GM21717 (cell line): Measurements from ENCODE around the gene IL2RG.
A peak's percentile ranks its signal among the peaks of the same experiment; 100 is the strongest.

ENCODE experiments used
- ATAC-seq: cut with Tn5 transposase; IDR thresholded peaks from one replicate; pipeline ENCODE4 v1.9.1; 2021; ENCODE audit warnings: mild to moderate bottlenecking, moderate library complexity; ENCODE audit not compliant: unreplicated experiment

IL2RG gene

DNA sequence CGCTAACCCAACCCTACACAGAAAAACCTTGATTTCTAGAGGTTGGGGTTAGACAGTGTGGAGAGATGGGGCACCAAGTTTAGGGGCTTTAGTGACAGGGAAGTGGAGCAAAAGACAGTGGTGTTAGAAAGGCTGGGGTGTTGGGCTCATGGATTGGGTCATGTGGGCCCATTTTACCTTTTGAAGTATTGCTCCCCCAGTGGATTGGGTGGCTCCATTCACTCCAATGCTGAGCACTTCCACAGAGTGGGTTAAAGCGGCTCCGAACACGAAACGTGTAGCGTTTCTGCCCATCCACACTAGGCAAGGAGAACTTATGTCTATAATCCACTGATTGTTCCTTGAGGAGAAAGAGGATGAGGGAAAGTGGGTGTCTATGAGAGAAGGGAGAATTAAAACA is 2.3 kb downstream of the IL2RG start:
- ATAC-seq = no peak

DNA sequence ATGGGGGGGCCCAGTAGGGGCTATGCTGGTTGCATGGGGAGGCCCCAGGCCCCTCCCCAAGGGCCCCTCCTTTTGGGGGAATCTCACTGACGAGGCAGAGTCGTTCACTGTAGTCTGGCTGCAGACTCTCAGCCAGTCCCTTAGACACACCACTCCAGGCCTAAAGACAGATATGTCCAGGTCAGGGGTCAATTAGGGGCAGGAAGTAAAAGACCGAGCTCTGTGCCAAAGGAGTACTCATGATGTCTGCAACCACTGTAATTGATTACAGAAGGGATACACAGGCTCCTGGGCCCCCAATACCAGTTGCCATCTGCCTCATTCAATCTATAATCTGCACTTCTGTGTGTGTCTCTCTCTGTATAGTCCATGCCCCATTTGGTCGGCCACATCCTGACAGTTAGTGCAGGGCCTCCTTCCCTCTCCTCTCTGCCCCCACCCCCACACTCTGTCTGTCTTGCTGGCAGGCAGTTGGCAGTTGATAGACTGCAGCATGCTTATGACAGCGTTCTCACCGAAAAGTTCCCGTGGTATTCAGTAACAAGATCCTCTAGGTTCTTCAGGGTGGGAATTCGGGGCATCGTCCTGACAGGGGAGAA is 3.5 kb downstream of the IL2RG start:
- no peak for ATAC-seq

GRCh38 chrX:71107245-71107644 is 4.1 kb downstream of the IL2RG start:
- no peak for ATAC-seq

- ATAC-seq = no peak
These were observed 5.0 kb downstream of the IL2RG start, which contains the start of gene CXorf65 for GRCh38 chrX:71106427-71106826. Gene CXorf65 (minus strand): TSS chrX:71106740. CDS start chrX:71106556, 184 bp downstream.

- ATAC-seq = no peak
These were observed 5.7 kb downstream of the IL2RG start for GRCh38 chrX:71105628-71106027.

GRCh38 chrX:71103110-71103983 is 8.0 kb downstream of the IL2RG start:
- no peak for ATAC-seq

GRCh38 chrX:71102292-71102691 is 9.1 kb downstream of the IL2RG start:
- no peak for ATAC-seq

- ATAC-seq = no peak
These were observed 10.5 kb downstream of the IL2RG start for GRCh38 chrX:71100581-71101505.

- no peak for ATAC-seq
These were observed 11.6 kb downstream of the IL2RG start for GRCh38 chrX:71099736-71100135.

DNA sequence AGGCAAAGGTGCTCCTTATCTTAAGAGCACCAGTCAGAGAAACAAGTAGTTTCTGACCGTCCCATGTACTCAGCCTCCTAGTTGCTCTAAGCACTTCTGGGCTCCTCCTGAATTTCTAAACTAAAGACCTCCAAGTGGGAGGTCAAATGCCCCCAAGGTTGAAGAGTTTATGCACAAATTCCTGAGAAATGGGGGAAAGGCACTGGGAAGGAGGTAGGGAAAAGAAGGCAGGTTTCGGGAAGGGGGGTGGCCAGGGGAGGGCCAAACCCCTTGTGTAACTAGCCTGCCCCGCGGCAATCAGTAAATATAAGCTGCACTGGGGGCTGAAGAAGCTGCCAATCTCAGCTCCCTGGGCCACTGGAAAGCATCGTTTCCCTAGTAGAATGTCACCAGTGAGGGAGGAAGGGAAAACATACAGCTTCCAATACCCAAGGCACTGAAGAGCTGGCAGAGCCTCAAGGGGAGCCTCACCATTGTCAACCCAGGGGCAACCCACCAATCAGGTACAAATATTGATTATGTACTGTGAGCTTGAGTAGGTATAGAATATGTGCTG is 12.3 kb downstream of the IL2RG start:
- ATAC-seq = no peak

DNA sequence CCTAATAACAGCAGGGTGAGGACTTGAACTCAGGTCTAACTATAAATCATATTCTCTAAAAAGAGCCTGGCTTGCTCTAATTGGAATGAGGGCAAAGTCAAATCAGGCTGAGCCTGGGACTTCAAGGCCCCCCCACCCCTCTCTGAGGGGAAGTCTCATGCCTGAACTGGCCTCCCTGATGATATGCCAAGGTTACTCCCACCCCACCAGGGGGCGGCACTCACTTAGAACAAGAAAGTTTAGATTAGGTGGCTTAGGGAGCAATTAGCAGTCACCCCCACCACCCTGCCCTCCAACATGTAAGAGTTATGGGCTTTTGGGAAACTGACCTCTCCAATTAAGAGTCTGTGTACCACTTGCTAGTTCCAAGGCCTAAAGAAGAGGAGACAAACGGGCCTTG is 13.1 kb downstream of the IL2RG start:
- ATAC-seq = peak; percentile 47

DNA sequence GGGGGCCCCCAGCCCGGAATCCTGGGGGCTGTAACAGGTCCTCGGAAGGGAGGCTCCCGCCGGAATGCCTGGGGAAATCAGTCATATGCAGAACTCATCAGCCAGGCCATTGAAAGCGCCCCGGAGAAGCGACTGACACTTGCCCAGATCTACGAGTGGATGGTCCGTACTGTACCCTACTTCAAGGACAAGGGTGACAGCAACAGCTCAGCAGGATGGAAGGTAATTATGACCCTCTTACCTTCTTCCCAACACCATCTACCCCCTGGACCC is 14.7 kb downstream of the IL2RG start:
- no peak for ATAC-seq

GRCh38 chrX:71095981-71096759 is 15.2 kb downstream of the IL2RG start:
- ATAC-seq = peak; percentile 20

GRCh38 chrX:71095555-71095980 is 15.8 kb downstream of the IL2RG start, which contains the start of gene FOXO4:
Gene FOXO4 (plus strand): TSS chrX:71095851. CDS start chrX:71096529, 678 bp downstream.
- peak; percentile 80 for ATAC-seq

DNA sequence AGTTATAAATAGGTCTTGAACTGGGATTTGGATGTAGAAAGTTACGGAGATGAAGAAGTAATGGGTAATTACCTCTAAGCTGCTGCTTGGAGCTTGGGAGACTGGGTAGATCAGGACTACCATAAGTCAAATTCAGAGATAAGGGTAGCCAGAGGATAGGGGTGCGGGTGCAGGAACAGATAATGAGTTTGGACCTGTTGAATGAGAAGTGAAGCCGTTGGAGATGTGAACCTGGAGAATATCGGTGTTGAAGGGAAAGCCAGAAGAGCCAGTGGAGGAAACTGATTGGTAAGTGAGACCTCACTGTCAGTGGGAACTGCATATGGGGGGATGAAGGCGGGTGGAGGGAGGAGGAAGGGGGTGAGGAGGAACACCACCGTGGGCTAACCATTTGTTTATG is 16.3 kb downstream of the IL2RG start:
- ATAC-seq = no peak

GRCh38 chrX:71091263-71091662 is 20.1 kb downstream of the IL2RG start:
- no peak for ATAC-seq

- ATAC-seq = no peak
These were observed 25.5 kb downstream of the IL2RG start for GRCh38 chrX:71085900-71086299.

- no peak for ATAC-seq
These were observed 28.6 kb downstream of the IL2RG start for GRCh38 chrX:71082822-71083221.

DNA sequence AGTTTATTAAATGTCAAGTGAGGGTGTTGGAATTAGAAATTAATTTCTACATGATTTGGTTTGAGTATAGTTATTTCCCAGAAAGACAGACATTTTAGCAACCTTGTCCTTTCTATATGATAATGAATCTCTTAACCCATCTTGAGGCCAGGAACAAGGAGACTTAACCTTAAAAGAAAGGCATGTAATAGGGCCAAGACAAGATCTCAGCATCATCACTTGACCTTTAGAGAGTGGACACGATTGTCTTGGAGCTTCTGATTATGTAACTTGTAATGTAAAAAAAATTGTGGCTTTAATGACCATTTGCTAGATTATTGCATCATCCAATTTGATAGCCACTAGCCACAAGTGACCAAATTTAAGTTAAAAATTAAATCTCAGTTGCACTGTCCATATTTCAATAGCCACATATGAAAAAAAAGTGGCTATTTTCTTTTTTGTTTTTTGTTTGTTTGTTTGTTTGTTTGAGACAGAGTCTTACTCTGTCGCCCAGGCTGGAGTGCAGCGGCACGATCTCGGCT is 29.2 kb downstream of the IL2RG start:
- no peak for ATAC-seq
